Fibroblast of lung (primary cell): ENCODE data around the gene NF2. TPM values are rescaled to one million over a fixed set of nuclear protein-coding genes. Genes with fewer than 3 reads are reported as not detected.
A peak's percentile ranks its signal among the peaks of the same experiment; 100 is the strongest.

Experiments
- DNase-seq, 2 donors: peaks; one replicate each; pipeline versions ENCODE4 v3.0.0 to v3.0.0-alpha.2; 2010; ENCODE audit warnings: low read depth in 2 of 2
- H2AFZ ChIP-seq: 2 replicates; pipeline ENCODE4 v1.5.1; 2012; ENCODE audit warnings: low read length, control low read depth, inconsistent platforms
- H3K27ac ChIP-seq: 2 replicates; pipeline ENCODE4 v1.5.1; 2011; ENCODE audit warnings: low read length, control low read depth; ENCODE audit not compliant: insufficient read depth
- H3K27me3 ChIP-seq: 2 replicates; pipeline ENCODE4 v1.5.1; 2011; ENCODE audit warnings: mild to moderate bottlenecking, low read length; ENCODE audit not compliant: control insufficient read depth, insufficient read depth
- H3K36me3 ChIP-seq: 2 replicates; pipeline ENCODE4 v1.5.1; 2011; ENCODE audit warnings: low read length; ENCODE audit not compliant: control insufficient read depth, insufficient read depth
- H3K4me1 ChIP-seq: 2 replicates; pipeline ENCODE4 v1.5.1; 2011; ENCODE audit warnings: low read length; ENCODE audit not compliant: control insufficient read depth, insufficient read depth; ENCODE audit errors: extremely low read depth
- H3K4me2 ChIP-seq: 2 replicates; pipeline ENCODE4 v1.5.1; 2011; ENCODE audit warnings: low read length, control low read depth; ENCODE audit not compliant: insufficient read depth; ENCODE audit errors: extremely low read depth
- H3K4me3 ChIP-seq, 4 experiments: fragments of 200-600 bp in 1 of 4; sonication (generic) in 1 of 4; replicated peaks in 1 of 4; 2 replicates each; pipeline ENCODE4 v1.5.1; 2011 to 2016; ENCODE audit warnings: low read length in 4 of 4, low read depth in 3 of 4, mild to moderate bottlenecking in 3 of 4, control low read depth in 2 of 4, inconsistent platforms in 1 of 4, mixed read lengths in 1 of 4; ENCODE audit not compliant: insufficient read depth in 1 of 4; ENCODE audit errors: control extremely low read depth in 1 of 4
- H3K79me2 ChIP-seq: 2 replicates; pipeline ENCODE4 v1.5.1; 2012; ENCODE audit warnings: mild to moderate bottlenecking, low read length, inconsistent platforms; ENCODE audit not compliant: control insufficient read depth, insufficient read depth
- H3K9ac ChIP-seq: 2 replicates; pipeline ENCODE4 v1.5.1; 2011; ENCODE audit warnings: mild to moderate bottlenecking, low read length, control low read depth; ENCODE audit not compliant: insufficient read depth
- H3K9me3 ChIP-seq: 2 replicates; pipeline ENCODE4 v1.5.1; 2012; ENCODE audit warnings: low read depth, low read length; ENCODE audit not compliant: control insufficient read depth, insufficient read depth
- H4K20me1 ChIP-seq: 2 replicates; pipeline ENCODE4 v1.5.1; 2011; ENCODE audit warnings: low read length; ENCODE audit not compliant: control insufficient read depth, insufficient read depth; ENCODE audit errors: extremely low read depth
- EZH2 ChIP-seq: IDR thresholded peaks from 2 replicates; pipeline ENCODE4 v1.5.1; 2012; ENCODE audit warnings: low read length, control low read depth, mild to moderate bottlenecking; ENCODE audit errors: missing control alignments
- polyA plus RNA-seq, 2 donors: library from polyadenylated mRNA; depleted of rRNA in 1 of 2; stranded (reverse) in 1 of 2; unstranded in 1 of 2; fragments of >200 nt; gene quantifications; 2 replicates each; pipeline ENCODE4 v1.2.1, GENCODE V29; 2011 to 2012; ENCODE audit warnings: missing spikeins in 1 of 2
- total RNA-seq: library from RNA; depleted of rRNA; stranded (reverse); fragments of >200 nt; gene quantifications from 2 replicates; pipeline ENCODE4 v1.2.1, GENCODE V29; 2014
- TF ChIP-seq, protein P1 (sequence below), 2 donors: IDR thresholded peaks in 1 of 2; conservative IDR thresholded peaks in 1 of 2; 1 replicate in 1 of 2; 2 replicates in 1 of 2; pipeline ENCODE4 v1.5.1; 2011 to 2012; ENCODE audit warnings: low read length in 2 of 2, control low read depth in 1 of 2, inconsistent platforms in 1 of 2, low read depth in 1 of 2, mild to moderate bottlenecking in 1 of 2

NF2 gene
- total and polyA plus RNA-seq, 2 donors (not counting 1 experiment from before 2014, with no cell fraction given) = 55.5 to 80.9 TPM

DNA sequence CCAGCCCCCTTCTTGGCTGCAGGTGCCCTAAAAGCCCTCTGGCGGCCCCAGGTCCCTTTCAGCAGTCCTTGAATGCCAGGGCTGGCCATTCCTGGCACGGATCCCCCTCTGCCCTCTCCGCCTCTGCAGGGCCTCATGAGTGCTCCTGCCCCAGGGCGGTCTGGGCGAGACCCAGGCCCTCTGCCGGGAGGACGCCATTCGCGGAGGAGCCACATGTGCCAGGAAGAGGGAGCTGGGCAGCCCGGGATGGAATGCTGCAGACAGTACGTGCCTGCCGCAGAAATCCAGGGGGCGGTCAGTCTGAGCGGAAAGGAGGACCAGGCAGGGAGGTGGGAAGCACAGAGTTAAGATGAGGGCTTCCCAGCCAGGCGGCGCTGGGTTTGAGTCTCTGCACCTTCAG, 119.2 kb downstream of the NF2 start:
- H3K4me1 ChIP-seq = no peaks in the 10 kb centered on the region
- no peaks in the 10 kb centered on the region for H3K9me3 ChIP-seq
- H4K20me1 ChIP-seq = no peaks in the 10 kb centered on the region
- TF ChIP-seq, protein P1, sequence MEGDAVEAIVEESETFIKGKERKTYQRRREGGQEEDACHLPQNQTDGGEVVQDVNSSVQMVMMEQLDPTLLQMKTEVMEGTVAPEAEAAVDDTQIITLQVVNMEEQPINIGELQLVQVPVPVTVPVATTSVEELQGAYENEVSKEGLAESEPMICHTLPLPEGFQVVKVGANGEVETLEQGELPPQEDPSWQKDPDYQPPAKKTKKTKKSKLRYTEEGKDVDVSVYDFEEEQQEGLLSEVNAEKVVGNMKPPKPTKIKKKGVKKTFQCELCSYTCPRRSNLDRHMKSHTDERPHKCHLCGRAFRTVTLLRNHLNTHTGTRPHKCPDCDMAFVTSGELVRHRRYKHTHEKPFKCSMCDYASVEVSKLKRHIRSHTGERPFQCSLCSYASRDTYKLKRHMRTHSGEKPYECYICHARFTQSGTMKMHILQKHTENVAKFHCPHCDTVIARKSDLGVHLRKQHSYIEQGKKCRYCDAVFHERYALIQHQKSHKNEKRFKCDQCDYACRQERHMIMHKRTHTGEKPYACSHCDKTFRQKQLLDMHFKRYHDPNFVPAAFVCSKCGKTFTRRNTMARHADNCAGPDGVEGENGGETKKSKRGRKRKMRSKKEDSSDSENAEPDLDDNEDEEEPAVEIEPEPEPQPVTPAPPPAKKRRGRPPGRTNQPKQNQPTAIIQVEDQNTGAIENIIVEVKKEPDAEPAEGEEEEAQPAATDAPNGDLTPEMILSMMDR (conservative IDR thresholded peaks at IDR 0.05 in 1 of 2, IDR thresholded peaks at IDR 0.05 in 1 of 2; ENCODE audit: low read depth in 1 of 2, low read length in 2 of 2) = no peak
- no peak for TF ChIP-seq EZH2
- no peak overlapping the region for H3K4me2 ChIP-seq
- no peak overlapping the region for H3K4me3 ChIP-seq
- H3K27me3 ChIP-seq = peaks cover 18% of the 10 kb centered on the region
- no peaks in the 10 kb centered on the region for H3K36me3 ChIP-seq
- no peaks in the 10 kb centered on the region for H3K79me2 ChIP-seq
- no peak overlapping the region for H3K27ac ChIP-seq
- peak in 1 of 2 donors; percentile 34 for DNase-seq
- H3K9ac ChIP-seq = no peak overlapping the region
- H2AFZ ChIP-seq = no peak overlapping the region

DNA sequence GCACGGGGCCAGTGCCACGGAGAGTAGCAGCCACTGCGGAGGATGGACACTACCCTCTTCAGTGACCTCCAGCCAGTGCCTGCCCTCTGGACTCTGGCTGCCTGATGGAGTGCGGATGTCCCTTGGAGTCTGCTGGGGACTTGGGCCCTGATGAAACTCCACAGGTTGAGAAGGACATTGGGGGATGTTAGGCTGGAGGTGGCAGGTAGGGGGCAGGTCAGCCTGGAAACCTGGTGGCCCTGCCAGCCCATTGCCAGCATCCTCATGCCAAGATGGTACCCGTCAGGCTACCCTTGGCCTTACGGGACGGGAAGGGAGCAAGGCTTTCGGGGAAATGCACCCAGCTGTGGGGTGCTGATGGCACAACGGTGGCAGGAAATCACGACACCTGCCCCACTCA, 120.3 kb downstream of the NF2 start:
- Histone ChIP-seq H4K20me1 (no peaks in the 10 kb centered on the region), H3K9me3 (no peaks in the 10 kb centered on the region), H3K79me2 (no peaks in the 10 kb centered on the region), H3K36me3 (no peaks in the 10 kb centered on the region), H2AFZ (no peak overlapping the region), H3K4me3 (no peak overlapping the region), H3K9ac (no peak overlapping the region), H3K27ac (no peak overlapping the region), H3K4me2 (no peak overlapping the region), H3K4me1 (no peaks in the 10 kb centered on the region), H3K27me3 (peaks cover 16% of the 10 kb centered on the region)
- no peak for DNase-seq
- TF ChIP-seq EZH2 = no peak
- TF ChIP-seq, protein P1 (conservative IDR thresholded peaks at IDR 0.05 in 1 of 2, IDR thresholded peaks at IDR 0.05 in 1 of 2; ENCODE audit: low read depth in 1 of 2, low read length in 2 of 2) = no peak

DNA sequence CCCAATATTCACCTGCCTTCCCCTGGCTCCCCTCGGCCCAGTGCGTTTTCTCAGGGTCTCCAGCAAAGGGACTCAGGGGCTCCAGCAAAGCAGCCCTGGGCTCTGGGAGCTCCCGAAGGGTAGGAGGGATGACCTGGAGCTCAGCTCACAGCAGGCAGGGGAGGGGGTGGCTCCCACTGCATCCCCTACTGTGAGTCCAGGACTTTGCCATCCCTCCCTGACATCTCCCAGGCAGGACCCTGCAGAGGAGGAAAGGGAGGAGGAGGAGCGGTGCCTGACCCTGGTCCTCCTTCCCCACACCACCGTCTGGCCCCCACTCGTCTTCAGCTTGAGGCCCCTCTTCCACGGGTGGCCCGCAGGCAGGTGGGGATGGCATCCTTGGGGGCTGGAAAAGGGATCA, 121.4 kb downstream of the NF2 start:
- Histone ChIP-seq H3K9me3 (no peaks in the 10 kb centered on the region), H3K79me2 (no peaks in the 10 kb centered on the region), H3K4me3 (no peak overlapping the region), H4K20me1 (no peaks in the 10 kb centered on the region), H3K4me1 (no peaks in the 10 kb centered on the region), H2AFZ (no peak overlapping the region), H3K27me3 (peaks cover 9% of the 10 kb centered on the region), H3K36me3 (no peaks in the 10 kb centered on the region), H3K9ac (no peak overlapping the region), H3K27ac (no peak overlapping the region), H3K4me2 (no peak overlapping the region)
- no peak for DNase-seq
- TF ChIP-seq, protein P1 (conservative IDR thresholded peaks at IDR 0.05 in 1 of 2, IDR thresholded peaks at IDR 0.05 in 1 of 2; ENCODE audit: low read depth in 1 of 2, low read length in 2 of 2) = no peak
- TF ChIP-seq EZH2 = no peak
